ENCODE measurements around the gene ESR1.
"Not testable (repeated sequence)": the region's sequence is repeated elsewhere in the genome, so short reads cannot be mapped to it uniquely, and the experiment has no call there.

Gene ESR1

GRCh38 chr6:152059909-152060308 is 252.4 kb downstream of the ESR1 start:
- DNase-seq, result no peak

GRCh38 chr6:152062476-152062875 is 255.0 kb downstream of the ESR1 start:
- no peak for DNase-seq

GRCh38 chr6:152063170-152063921 is 255.9 kb downstream of the ESR1 start:
- no peak for DNase-seq

- DNase-seq, result no peak
Measured at GRCh38 chr6:152068622-152069261, 261.3 kb downstream of the ESR1 start.

- no peak for DNase-seq
Measured at GRCh38 chr6:152070556-152070955, 263.1 kb downstream of the ESR1 start.

GRCh38 chr6:152071318-152071717 is 263.8 kb downstream of the ESR1 start:
- no peak for DNase-seq

GRCh38 chr6:152071843-152072242 is 264.4 kb downstream of the ESR1 start:
- DNase-seq, result no peak

GRCh38 chr6:152076242-152076641 is 268.8 kb downstream of the ESR1 start:
- DNase-seq, result not testable (repeated sequence)

GRCh38 chr6:152078001-152078400 is 270.5 kb downstream of the ESR1 start:
- no peak for DNase-seq

GRCh38 chr6:152078804-152079203 is 271.3 kb downstream of the ESR1 start:
- no peak for DNase-seq

GRCh38 chr6:152085451-152085921 is 278.0 kb downstream of the ESR1 start:
- DNase-seq, result no peak

GRCh38 chr6:152086223-152086873 is 278.9 kb downstream of the ESR1 start:
- no peak for DNase-seq

- no peak for DNase-seq
Measured at GRCh38 chr6:152087096-152087495, 279.6 kb downstream of the ESR1 start.

GRCh38 chr6:152087701-152088100 is 280.2 kb downstream of the ESR1 start:
- DNase-seq, result no peak

GRCh38 chr6:152089992-152090391 is 282.5 kb downstream of the ESR1 start:
- no peak for DNase-seq

GRCh38 chr6:152091201-152091600 is 283.7 kb downstream of the ESR1 start:
- no peak for DNase-seq

GRCh38 chr6:152091851-152092341 is 284.4 kb downstream of the ESR1 start:
- no peak for DNase-seq

GRCh38 chr6:152093711-152094110 is 286.2 kb downstream of the ESR1 start:
- no peak for DNase-seq

GRCh38 chr6:152094276-152094675 is 286.8 kb downstream of the ESR1 start:
- no peak for DNase-seq

- DNase-seq, result no peak
Measured at GRCh38 chr6:152094992-152095592, 287.6 kb downstream of the ESR1 start.

GRCh38 chr6:152096863-152097496 is 289.5 kb downstream of the ESR1 start:
- no peak for DNase-seq

GRCh38 chr6:152098683-152099082 is 291.2 kb downstream of the ESR1 start:
- DNase-seq, result no peak

All from SHP77 (cell line).